Brain microvascular endothelial cell (primary cell): ENCODE data around the gene NUMBL.

Source experiments
- DNase-seq: peaks from one replicate; pipeline ENCODE4 v3.0.0-alpha.2; 2020
- H3K27ac ChIP-seq: fragments of 250-450 bp; sonication (Bioruptor Pico); 2 replicates; pipeline ENCODE4 v1.5.1; 2020; ENCODE audit warnings: mild to moderate bottlenecking, moderate library complexity
- H3K27me3 ChIP-seq: fragments of 250-450 bp; sonication (Bioruptor Pico); replicated peaks from 2 replicates; pipeline ENCODE4 v1.5.1; 2020; ENCODE audit warnings: mild to moderate bottlenecking
- H3K36me3 ChIP-seq: fragments of 250-450 bp; sonication (Bioruptor Pico); replicated peaks from 2 replicates; pipeline ENCODE4 v1.5.1; 2020; ENCODE audit warnings: mild to moderate bottlenecking
- H3K4me3 ChIP-seq: 2 replicates; pipeline ENCODE4 v1.5.1; 2011; ENCODE audit warnings: low read depth, mild to moderate bottlenecking, control low read depth, low read length, moderate library complexity
- in situ Hi-C: cut with HindIII; loops from 2 replicates; pipeline ENCODE4 v1.10.0; 2017; ENCODE audit warnings: low sequenced_read_pairs, low pct_ligation_motif_present
- TF ChIP-seq, protein P1 (sequence below): IDR thresholded peaks from 2 replicates; pipeline ENCODE4 v1.5.1; 2011; ENCODE audit warnings: low read depth, mild to moderate bottlenecking, moderate library complexity, low read length, control low read depth, inconsistent platforms; ENCODE audit errors: missing control alignments

The NUMBL gene

DNA sequence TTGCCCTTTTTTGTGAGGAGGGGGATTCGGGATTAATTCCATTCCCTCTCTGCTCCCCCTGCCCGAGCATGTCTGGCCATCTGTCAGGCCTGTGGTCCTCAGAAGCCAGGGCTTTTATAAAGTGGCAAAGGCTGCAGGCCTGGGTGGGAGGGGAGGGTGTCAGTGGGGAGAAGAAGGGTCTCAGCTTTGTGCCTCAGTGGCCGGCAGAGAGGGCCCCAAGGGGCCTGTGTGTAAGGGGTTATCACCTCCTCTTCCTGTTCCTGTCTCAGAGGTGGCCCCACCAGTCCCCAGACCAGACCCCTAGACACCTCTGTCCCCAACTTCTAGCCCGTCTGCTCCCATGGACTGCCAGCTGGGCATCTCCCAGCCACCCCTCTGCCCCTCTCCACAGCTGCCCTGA, 3.4 kb upstream of the NUMBL start:
- Histone ChIP-seq H3K4me3 (no peak overlapping the region), H3K36me3 (no peaks in the 10 kb centered on the region), H3K27me3 (no peaks in the 10 kb centered on the region), H3K27ac (no peak overlapping the region)
- TF ChIP-seq, protein P1, sequence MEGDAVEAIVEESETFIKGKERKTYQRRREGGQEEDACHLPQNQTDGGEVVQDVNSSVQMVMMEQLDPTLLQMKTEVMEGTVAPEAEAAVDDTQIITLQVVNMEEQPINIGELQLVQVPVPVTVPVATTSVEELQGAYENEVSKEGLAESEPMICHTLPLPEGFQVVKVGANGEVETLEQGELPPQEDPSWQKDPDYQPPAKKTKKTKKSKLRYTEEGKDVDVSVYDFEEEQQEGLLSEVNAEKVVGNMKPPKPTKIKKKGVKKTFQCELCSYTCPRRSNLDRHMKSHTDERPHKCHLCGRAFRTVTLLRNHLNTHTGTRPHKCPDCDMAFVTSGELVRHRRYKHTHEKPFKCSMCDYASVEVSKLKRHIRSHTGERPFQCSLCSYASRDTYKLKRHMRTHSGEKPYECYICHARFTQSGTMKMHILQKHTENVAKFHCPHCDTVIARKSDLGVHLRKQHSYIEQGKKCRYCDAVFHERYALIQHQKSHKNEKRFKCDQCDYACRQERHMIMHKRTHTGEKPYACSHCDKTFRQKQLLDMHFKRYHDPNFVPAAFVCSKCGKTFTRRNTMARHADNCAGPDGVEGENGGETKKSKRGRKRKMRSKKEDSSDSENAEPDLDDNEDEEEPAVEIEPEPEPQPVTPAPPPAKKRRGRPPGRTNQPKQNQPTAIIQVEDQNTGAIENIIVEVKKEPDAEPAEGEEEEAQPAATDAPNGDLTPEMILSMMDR: no peak
- DNase-seq: no peak
- in situ Hi-C loops: no loop called here

DNA sequence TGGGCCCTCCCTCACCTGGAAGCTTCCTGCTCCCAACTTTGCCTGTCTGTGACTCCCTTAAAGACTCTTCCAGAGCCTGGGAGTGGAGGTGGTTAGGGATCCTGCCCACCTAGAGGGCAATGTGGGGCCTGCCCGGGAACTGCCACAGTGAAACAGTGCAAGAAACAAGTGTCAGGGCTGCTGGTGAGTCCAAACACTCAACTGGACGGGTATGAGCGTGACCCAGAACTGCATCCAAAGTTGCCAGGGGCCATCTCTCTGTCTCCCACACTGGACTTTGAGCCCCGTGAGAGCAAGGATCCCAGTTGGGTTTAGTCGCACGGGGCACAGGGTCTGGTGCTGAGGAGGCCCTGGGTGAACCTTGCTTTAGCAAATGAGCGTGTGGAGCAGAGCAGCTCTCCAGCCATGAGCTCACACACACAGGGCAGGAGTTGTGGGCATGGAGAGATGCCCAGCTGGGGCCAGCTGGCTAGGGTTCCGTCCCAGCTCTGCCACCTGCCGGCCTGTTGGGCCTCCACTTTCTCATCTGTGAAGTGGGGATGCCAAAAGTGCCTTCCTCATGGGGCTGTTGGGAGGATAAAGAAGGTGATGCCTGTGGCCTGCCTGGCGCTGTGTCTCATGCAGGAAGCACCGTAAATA, 2.8 kb upstream of the NUMBL start:
- in situ Hi-C loops: no loop called here
- TF ChIP-seq, protein P1: no peak
- Histone ChIP-seq H3K36me3 (no peaks in the 10 kb centered on the region), H3K4me3 (no peak overlapping the region), H3K27ac (no peak overlapping the region), H3K27me3 (no peaks in the 10 kb centered on the region)
- no peak for DNase-seq

DNA sequence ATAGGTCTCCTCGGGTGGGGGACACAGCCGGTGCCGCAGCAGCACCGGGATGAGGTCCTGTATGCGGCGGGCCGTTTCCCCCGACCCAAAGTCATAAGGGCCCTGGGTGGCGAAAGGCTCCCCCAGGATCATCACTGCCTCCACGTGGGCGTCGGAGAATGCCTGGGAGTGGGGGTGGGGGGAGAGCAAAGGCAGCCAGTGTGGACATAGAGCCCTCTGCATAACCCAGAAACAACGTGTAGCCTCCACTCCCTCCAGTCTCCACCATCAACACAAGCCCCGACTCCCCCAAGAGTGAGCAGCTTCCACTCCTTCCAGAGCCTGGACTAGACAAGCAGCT, 1.7 kb upstream of the NUMBL start:
- Histone ChIP-seq H3K36me3 (no peaks in the 10 kb centered on the region), H3K27me3 (no peaks in the 10 kb centered on the region), H3K4me3 (no peak overlapping the region), H3K27ac (no peak overlapping the region)
- in situ Hi-C loops: no loop called here
- DNase-seq: no peak
- TF ChIP-seq, protein P1: no peak

DNA sequence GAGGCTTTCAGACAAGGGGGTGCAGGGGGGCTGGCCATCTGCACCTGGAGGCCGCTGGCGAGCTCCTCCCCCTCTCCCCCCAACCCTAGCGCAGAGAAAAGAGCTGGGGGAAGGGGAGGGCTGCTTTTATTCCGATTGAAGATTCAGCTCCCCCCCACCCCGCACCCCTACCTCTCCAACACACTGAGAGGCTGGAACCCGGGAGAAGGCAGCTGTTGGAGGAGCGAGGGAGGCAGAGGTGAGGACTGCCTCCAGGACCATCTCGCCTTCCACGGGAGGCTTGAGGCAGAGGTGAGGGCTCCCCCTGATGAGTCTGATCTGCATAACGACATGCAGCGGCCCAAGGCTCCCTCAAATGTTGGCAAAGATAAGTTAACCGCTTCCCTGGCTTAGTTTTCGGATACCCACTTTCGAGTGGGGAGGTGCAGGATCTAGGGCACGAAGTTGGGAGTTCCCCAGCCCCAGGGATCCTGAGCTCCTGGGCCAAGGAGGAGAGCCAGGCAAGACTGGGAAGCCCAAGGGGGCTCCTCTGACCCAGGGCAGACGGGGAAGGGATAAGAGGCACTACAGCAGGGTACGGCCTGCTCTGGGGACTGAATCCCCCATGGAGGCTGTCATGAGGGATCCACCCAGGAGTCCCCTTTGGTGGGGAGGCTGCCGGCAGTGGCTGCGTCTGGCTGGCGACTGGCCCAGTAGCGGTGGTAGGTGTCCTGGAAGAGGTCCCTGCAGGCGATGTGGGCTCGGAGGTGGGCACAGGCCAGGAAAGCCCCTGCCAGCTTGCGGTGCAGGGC, 1.2 kb upstream of the NUMBL start:
- H3K4me3 ChIP-seq: no peak overlapping the region
- in situ Hi-C loops: no loop called here
- TF ChIP-seq, protein P1: no peak
- no peak for DNase-seq
- H3K36me3 ChIP-seq: peaks cover under 1% of the 10 kb centered on the region
- H3K27me3 ChIP-seq: no peaks in the 10 kb centered on the region
- H3K27ac ChIP-seq: peak overlapping the region; percentile 92

DNA sequence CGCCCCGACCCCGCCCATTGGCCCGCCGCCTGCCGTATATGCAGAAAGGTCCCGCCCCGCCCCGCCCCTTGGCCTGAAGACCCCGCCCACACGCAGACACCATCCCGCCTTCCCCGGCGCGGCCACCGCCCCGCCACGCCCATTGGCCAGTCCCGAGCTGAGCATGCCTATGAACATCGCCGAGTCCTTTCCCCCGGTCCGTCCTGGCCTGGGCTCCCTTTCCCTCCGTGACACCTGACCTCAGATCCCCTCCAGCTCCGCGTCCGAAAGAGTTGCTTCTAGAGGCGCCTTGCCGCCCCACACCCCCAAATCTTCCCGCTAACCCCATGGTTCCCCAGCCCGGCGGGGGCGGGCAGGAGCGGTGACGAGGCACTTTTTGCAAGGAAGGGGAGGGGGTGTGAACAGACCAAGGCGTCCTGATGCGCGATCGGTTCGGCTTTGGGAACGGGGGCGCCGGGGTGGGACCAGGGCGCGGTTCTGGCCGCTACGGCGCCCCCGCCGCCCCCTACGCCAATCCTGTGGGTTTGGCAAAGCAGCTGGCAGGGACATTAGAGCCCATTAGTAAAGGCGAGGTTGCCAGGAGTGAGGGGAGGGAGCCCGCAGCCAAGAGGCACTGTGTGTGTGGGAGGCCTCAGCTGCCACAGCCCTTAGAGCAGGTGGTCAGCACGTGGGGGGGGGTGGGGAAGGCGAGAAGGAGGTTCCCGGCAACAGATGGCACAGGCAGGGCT, 406 bp upstream of the NUMBL start:
- no peaks in the 10 kb centered on the region for H3K27me3 ChIP-seq
- in situ Hi-C loops: no loop called here
- H3K27ac ChIP-seq: peak overlapping the region; percentile 92
- peaks cover 6% of the 10 kb centered on the region for H3K36me3 ChIP-seq
- H3K4me3 ChIP-seq: peak overlapping the region; percentile 60
- peak; percentile 87 for DNase-seq
- TF ChIP-seq, protein P1: no peak
